ENCODE measurements around the gene CDC7.

GRCh38 chr1:91540910-91541309 lies 40.3 kb downstream of the CDC7 start:
- TF ChIP-seq YY1 (IDR thresholded peaks at IDR 0.05; ENCODE audit: insufficient read depth, insufficient read length) (no peak), SUZ12 (IDR thresholded peaks at IDR 0.05; ENCODE audit: extremely low read depth, insufficient read depth, insufficient read length) (no peak), ZNF274 (IDR thresholded peaks at IDR 0.05; ENCODE audit: low read depth, low read length) (no peak)

Data from NT2/D1 (cell line).